NCI-H510A (cell line): ENCODE data around the gene OSTC.
"Not testable (repeated sequence)": the region's sequence is repeated elsewhere in the genome, so short reads cannot be mapped to it uniquely, and the experiment has no call there.

Source experiments
- DNase-seq: peaks from one replicate; lab custom pipeline; 2025; lab: John Stamatoyannopoulos, UW

The OSTC gene

DNA sequence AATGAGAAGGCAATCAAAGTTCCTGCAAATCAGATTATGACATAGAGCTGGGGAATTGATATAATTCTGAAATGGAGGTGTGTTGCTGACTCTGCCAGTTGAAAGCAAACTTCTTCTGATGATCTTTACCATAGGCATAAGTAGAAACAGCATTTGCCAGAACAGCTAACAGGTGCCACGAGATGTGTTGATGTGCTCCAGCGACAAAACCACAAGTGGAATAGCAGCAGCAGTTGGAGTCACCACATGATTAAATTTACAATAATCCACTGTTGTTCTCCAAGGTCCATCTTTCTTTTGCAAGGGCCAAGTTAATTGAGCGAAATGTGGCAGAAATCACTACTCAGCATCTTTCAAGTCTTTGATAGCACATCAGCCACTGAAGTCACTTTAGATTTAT lies 3.7 kb upstream of the OSTC start:
- DNase-seq: no peak

- DNase-seq: no peak
Measured at GRCh38 chr4:108649863-108650211, 562 bp upstream of the OSTC start.

GRCh38 chr4:108651014-108651791 lies 804 bp downstream of the OSTC start:
- peak; percentile 1 for DNase-seq

DNA sequence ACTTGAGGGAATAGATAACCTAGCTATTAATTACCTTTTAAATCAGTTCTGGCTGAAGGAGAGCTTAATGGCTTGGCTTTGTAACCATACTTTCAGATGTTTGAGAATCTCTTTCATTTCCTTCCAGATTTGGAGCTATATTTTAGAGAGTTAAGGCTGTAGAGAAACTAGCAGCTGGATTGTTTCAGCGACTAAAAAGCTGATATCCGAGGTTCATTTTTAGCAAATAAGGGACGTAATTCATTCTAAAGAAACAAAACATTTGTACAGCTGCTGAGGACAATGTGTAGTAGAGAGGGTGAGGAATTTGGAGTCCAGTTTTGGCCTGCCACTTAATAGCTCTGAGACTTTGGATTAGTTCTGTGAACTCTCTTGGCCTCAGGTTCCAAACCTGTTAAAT lies 12.2 kb downstream of the OSTC start:
- no peak for DNase-seq

GRCh38 chr4:108674356-108674977 lies 24.1 kb downstream of the OSTC start:
- DNase-seq: no peak

DNA sequence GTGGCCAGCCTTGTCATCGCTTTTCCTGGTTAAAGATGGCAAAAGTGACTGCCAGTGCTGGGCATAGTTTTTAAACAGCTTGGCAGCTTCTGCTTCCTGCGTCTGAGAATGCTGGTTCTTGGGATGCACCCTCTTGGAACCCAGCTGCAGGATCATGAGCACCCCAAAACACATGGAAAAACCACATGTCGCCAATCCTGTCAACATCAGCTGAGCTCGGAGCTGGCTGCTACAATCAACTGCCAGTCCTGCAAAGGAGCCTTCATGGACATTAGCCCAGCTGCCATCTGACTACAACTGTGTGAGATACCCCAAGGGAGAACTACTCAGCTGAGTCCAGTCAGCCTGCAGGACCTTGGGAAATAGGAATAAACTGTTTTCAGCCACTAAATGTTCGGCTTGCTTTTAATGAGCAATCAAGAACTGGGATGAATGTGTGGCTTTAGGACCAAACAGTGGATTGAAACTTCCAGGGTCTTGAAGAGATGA lies 31.0 kb downstream of the OSTC start:
- DNase-seq: no peak

GRCh38 chr4:108683479-108683878 lies 33.1 kb downstream of the OSTC start:
- no peak for DNase-seq

DNA sequence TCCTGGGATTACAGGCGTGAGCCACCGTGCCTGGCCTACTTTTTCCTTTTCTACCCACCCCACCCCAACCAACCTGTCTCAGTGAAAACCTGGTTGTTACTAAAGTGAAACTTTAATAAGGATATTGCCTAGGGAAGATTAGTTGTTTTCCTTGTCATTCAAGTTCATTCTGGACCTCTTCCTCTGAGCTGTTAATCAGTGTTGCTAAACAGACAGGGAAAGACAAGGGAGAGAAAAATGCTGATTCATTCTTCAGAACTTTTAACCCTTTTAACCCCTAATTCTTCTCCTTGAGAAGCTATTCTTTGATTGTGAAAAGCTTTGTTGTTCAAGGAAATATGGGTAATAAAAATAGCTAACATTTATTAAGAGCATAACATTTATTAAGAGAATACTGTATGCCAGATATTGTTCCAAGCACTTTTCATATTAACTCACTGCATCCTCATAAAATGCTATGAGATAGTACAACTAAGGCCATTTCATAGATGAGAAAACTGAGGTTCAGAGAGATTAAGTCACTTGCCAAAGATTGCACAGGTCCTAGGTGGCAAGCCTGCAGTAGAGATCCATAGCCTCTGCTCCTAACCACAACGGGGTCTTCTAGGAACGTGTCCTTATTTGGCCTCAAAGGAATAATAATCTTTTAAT lies 34.8 kb downstream of the OSTC start:
- no peak for DNase-seq

DNA sequence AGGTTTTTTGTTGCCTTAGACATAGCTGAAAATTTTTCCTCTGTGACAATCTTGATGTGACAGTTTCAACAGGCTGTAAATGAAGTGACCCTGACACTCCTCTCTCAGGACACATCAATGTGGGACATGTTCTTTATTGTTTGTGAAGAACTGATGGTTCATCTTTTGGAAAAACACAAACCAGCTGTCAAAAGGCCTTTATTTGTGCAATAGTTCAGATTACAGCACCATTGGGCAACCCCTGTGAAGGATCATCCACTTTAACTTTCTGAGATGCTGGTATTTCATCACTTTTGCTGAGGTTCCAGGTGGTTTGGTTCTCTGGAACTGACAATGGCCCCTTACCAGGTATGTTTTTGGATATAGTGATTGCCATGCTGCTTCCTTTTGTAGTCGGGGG lies 40.3 kb downstream of the OSTC start:
- no peak for DNase-seq

DNA sequence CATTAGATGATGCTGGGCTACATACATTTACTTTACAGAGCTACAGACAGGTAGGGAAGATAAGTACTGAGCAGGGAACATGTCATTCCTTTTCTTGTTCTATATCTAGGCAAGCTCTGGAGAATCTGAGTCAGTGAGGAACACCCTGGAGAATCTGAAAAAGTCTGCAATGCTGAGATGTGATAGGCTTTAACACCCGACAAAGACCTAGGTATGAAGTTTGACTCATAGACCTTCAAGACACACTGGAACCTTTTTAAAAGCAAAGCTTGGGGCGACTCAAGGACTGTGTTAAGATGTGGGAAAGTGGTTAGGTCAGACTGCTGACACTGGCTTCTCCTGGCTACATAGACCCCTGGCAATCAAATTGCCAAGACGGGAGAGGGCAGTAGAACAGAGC lies 42.8 kb downstream of the OSTC start:
- DNase-seq: no peak

- no peak for DNase-seq
Measured at GRCh38 chr4:108693819-108694218, 43.4 kb downstream of the OSTC start.

DNA sequence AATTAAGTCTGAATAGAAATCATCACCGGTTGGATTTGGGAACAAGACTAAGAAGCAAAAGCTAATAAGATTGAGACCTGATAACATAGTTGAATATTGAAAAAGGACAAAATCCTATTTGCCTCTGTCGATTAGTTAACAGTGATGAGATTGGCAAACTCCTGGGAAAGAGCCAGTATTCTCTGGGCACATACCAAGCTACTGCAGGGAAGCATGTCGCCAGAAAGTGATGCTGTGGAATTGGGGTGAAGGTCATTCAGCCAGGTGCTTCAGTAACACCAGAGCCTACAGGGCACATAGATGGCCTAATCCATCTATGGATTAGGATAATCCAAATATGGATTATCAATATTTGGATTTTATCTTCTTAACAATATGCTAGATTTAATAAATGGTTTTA lies 44.0 kb downstream of the OSTC start:
- no peak for DNase-seq

DNA sequence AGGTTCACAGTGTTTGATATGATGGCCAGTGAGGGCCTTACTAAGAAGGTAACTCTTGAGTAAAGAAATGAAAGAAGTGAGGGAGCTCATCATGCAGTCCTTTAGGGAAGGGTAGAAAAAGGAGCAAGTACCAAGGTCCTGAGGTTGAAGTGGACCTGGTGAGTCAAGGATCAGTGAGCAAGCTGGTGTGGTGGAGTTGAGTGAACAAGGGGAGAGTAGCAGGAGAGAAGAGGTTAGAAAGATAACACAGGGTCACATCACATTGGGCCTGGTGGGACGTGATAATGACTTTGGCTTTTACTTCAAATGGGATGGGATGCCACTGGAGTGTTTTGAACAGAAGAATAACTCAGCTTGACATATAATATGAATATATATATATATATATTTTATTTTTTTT lies 44.7 kb downstream of the OSTC start:
- DNase-seq: no peak

GRCh38 chr4:108696160-108696559 lies 45.8 kb downstream of the OSTC start:
- DNase-seq: no peak

DNA sequence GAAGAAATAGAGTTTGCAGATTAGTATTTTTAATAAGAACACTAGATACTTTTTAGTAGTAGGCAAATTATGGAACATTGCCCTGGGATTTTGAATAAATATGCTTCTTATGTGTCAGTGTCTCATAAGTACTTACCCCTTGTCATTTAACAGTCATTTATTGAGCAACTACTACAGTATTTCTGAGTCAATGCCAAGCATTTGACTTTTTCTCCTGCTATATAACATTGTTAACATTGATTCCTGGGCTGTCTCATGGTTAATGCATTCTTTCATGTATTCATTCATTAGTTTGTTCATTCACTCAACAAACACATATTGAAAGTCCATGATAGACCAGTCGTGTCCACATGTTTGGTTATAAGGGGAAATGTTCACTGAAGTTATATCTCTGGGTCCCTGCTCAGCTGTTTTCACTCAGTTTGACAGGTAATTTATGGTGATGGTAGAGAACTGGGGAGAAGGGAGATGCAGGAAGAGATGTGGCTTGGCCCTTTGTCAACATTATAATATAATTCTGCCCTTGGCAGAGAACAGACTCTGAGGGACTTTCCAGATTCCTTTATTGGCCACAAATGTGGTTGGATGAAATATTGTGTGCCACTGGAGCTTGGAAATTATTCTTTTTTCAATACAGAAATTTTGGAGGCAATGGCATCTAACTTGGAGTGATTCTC lies 49.8 kb downstream of the OSTC start:
- no peak for DNase-seq

GRCh38 chr4:108702960-108703359 lies 52.6 kb downstream of the OSTC start:
- no peak for DNase-seq

GRCh38 chr4:108703370-108703769 lies 53.0 kb downstream of the OSTC start:
- DNase-seq: no peak

- DNase-seq: no peak
Measured at GRCh38 chr4:108703966-108704365, 53.6 kb downstream of the OSTC start.

DNA sequence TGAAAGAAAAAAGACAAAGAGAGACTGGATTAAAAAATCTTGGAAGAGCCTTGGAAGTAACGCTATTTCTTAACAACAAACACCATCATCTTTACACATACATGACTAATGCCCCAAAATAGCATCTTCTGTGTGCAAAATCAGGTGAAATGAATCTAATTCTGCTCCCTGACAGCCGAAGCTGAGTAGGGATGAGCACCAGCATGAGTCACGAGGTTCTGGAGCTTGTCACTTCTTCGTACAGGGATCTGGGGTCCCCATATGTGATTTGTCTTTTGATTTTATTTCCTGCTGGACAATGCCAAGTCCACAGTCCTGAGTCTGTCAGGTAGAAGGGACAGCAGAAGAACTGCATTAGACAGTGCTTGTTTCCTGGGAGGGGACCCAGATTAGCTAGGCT lies 55.9 kb downstream of the OSTC start:
- no peak for DNase-seq

DNA sequence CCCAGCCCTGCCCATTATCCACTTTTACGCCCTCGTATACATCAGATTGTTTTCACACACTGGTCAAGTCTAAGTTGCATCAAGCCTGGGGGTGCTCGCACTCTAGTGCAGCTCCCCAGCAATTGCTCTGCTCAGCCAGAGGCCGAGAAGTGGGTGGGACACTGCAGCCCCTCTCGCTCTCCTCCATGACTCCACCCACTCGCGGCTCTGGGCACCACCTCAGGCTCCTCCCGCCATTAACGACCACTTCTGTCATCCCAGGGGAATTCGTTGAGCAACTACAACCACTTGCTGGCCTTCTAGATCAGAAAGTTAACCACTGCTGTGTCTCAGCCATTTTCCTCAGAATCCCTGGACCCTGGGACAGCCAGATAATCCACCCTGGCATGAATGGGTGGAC lies 58.8 kb downstream of the OSTC start:
- DNase-seq: no peak

DNA sequence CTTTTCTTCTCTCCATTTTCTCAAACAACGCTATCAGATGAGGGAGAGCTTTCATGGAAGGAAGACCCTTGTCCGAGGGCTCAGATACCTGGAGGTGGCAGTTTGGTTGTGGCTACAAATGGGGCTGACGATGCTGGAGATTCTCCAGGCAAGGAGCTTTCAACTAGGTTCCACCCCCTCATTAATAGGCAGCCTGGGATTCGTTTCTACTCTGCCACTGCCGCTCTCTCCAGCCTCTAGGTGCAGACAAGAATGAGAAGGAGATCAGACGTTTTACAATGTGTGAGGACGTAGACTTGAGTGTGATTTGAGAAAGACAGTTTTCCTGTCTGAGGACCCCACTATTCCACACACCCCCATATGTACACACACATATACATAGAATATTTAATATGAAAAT lies 59.3 kb downstream of the OSTC start:
- DNase-seq: no peak

GRCh38 chr4:108710578-108710977 lies 60.2 kb downstream of the OSTC start:
- DNase-seq: not testable (repeated sequence)

GRCh38 chr4:108714880-108715279 lies 64.5 kb downstream of the OSTC start:
- no peak for DNase-seq
